IMR-90 (cell line): ENCODE measurements around the gene ITIH5. TPM values are rescaled to one million over a fixed set of nuclear protein-coding genes. Genes with fewer than 3 reads are reported as not detected.

Experiments
- ATAC-seq: fragments of 200-7000 bp; cut with Tn5 transposase; 2 replicates; pipeline ENCODE4 v1.9.1; 2020; ENCODE audit warnings: low read depth, mild to moderate bottlenecking, moderate library complexity
- BruUV-seq: library from RNA; stranded (reverse); fragments of 400-500 nt; replicated peaks from 2 replicates; lab custom pipeline; 2021; lab: Mats Ljungman, UMichigan
- CTCF ChIA-PET: fragments of 300-600 bp; formaldehyde crosslinking; extraction: SDS; loops from one replicate; lab custom pipeline; 2021; ENCODE audit warnings: antibody characterized with exemption; lab: Yijun Ruan, JAX
- POLR2A ChIA-PET: fragments of 300-600 bp; sonication (Branson Sonifier 250); formaldehyde crosslinking; loops from one replicate; lab custom pipeline; 2022; ENCODE audit warnings: antibody characterized with exemption; ENCODE audit not compliant: unreplicated experiment; lab: Charles Lee
- DNase-seq: peaks from one replicate; pipeline ENCODE4 v3.0.0; 2013
- H2AFZ ChIP-seq: replicated peaks from 2 replicates; pipeline ENCODE3; 2013; ENCODE audit warnings: low read length, mild to moderate bottlenecking; ENCODE audit not compliant: poor library complexity
- H2AK5ac ChIP-seq: 2 replicates; pipeline ENCODE4 v1.6.1; 2013; ENCODE audit warnings: low read depth, low read length, inconsistent platforms
- H2AK9ac ChIP-seq: replicated peaks from 2 replicates; pipeline ENCODE3; 2013; ENCODE audit warnings: mild to moderate bottlenecking, low read depth, low read length, moderate library complexity; ENCODE audit not compliant: poor library complexity
- H2BK120ac ChIP-seq: 2 replicates; pipeline ENCODE4 v1.6.1; 2013; ENCODE audit warnings: low read depth, low read length, inconsistent platforms
- H2BK15ac ChIP-seq: 3 replicates; pipeline ENCODE4 v1.6.1; 2013; ENCODE audit warnings: low read depth, low read length, inconsistent platforms
- H2BK20ac ChIP-seq: 2 replicates; pipeline ENCODE4 v1.6.1; 2013; ENCODE audit warnings: low read depth, mild to moderate bottlenecking, inconsistent platforms, low read length, moderate library complexity
- H2BK5ac ChIP-seq: 2 replicates; pipeline ENCODE4 v1.6.1; 2013; ENCODE audit warnings: mild to moderate bottlenecking, low read depth, low read length, inconsistent platforms; ENCODE audit not compliant: poor library complexity, severe bottlenecking
- H3K14ac ChIP-seq: replicated peaks from 2 replicates; pipeline ENCODE4 v1.6.1; 2013; ENCODE audit warnings: low read depth, low read length, inconsistent platforms
- H3K18ac ChIP-seq: 2 replicates; pipeline ENCODE4 v1.6.1; 2013; ENCODE audit warnings: low read depth, low read length, control low read depth
- H3K23ac ChIP-seq: 2 replicates; pipeline ENCODE4 v1.6.1; 2013; ENCODE audit warnings: low read depth, low read length, inconsistent platforms
- H3K27ac ChIP-seq: 2 replicates; pipeline ENCODE4 v1.5.1; 2013; ENCODE audit warnings: mild to moderate bottlenecking, control low read depth, low read length; ENCODE audit not compliant: insufficient read depth
- H3K27me3 ChIP-seq: 2 replicates; pipeline ENCODE4 v1.6.1; 2013; ENCODE audit warnings: low read length; ENCODE audit not compliant: control insufficient read depth, insufficient read depth
- H3K36me3 ChIP-seq: 2 replicates; pipeline ENCODE4 v1.6.1; 2013; ENCODE audit warnings: low read length, mixed read lengths; ENCODE audit not compliant: control insufficient read depth, insufficient read depth
- H3K4ac ChIP-seq: 2 replicates; pipeline ENCODE4 v1.6.1; 2013; ENCODE audit warnings: low read depth, low read length, inconsistent platforms
- H3K4me1 ChIP-seq: 2 replicates; pipeline ENCODE4 v1.6.1; 2013; ENCODE audit warnings: low read length, mixed read lengths; ENCODE audit not compliant: control insufficient read depth, insufficient read depth
- H3K4me2 ChIP-seq: 2 replicates; pipeline ENCODE4 v1.6.1; 2013; ENCODE audit warnings: low read depth, mild to moderate bottlenecking, control low read depth, low read length, moderate library complexity
- H3K4me3 ChIP-seq: 2 replicates; pipeline ENCODE4 v1.5.1; 2013; ENCODE audit warnings: low read depth, mild to moderate bottlenecking, control low read depth, low read length, moderate library complexity; ENCODE audit not compliant: insufficient read depth
- H3K56ac ChIP-seq: 2 replicates; pipeline ENCODE4 v1.6.1; 2013; ENCODE audit warnings: low read length, inconsistent platforms; ENCODE audit not compliant: insufficient read depth; ENCODE audit errors: extremely low read depth
- H3K79me1 ChIP-seq, 2 experiments: 2 replicates each; pipeline ENCODE4 v1.6.1; 2013; ENCODE audit warnings: low read length in 2 of 2, inconsistent platforms in 1 of 2, low read depth in 1 of 2
- H3K9ac ChIP-seq: 2 replicates; pipeline ENCODE4 v1.6.1; 2013; ENCODE audit warnings: low read depth, low read length, control low read depth
- H3K9me1 ChIP-seq: 2 replicates; pipeline ENCODE4 v1.6.1; 2013; ENCODE audit warnings: low read length, inconsistent platforms; ENCODE audit not compliant: insufficient read depth
- H3K9me3 ChIP-seq: 2 replicates; pipeline ENCODE4 v1.6.1; 2013; ENCODE audit warnings: low read length; ENCODE audit not compliant: control insufficient read depth, insufficient read depth
- H4K20me1 ChIP-seq: 2 replicates; pipeline ENCODE4 v1.6.1; 2013; ENCODE audit warnings: low read length, inconsistent platforms; ENCODE audit not compliant: insufficient read depth
- H4K5ac ChIP-seq: 2 replicates; pipeline ENCODE4 v1.6.1; 2013; ENCODE audit warnings: mild to moderate bottlenecking, low read depth, low read length, control low read depth
- H4K8ac ChIP-seq, 2 experiments: 2 replicates each; pipeline ENCODE4 v1.6.1; 2013; ENCODE audit warnings: low read depth in 2 of 2, low read length in 2 of 2, control low read depth in 1 of 2, inconsistent platforms in 1 of 2
- H4K91ac ChIP-seq: 2 replicates; pipeline ENCODE4 v1.6.1; 2013; ENCODE audit warnings: low read depth, low read length, inconsistent platforms; ENCODE audit not compliant: insufficient read depth
- BHLHE40 ChIP-seq: fragments of 150-350 bp; IDR thresholded peaks from 2 replicates; pipeline ENCODE4 v1.6.1; 2016; ENCODE audit warnings: mild to moderate bottlenecking, low read depth, low read length
- CEBPB ChIP-seq: IDR thresholded peaks from 2 replicates; pipeline ENCODE4 v1.6.1; 2012; ENCODE audit warnings: low read depth, low read length, improper control_type of control experiment
- FOS ChIP-seq: fragments of 150-350 bp; IDR thresholded peaks from 2 replicates; pipeline ENCODE4 v1.6.1; 2016; ENCODE audit warnings: low read depth, low read length
- MAFK ChIP-seq: IDR thresholded peaks from 2 replicates; pipeline ENCODE4 v1.6.1; 2012; ENCODE audit warnings: low read depth, low read length, improper control_type of control experiment
- MAZ ChIP-seq: IDR thresholded peaks from 2 replicates; pipeline ENCODE4 v1.6.1; 2012; ENCODE audit warnings: low read depth, mild to moderate bottlenecking, low read length, improper control_type of control experiment, moderate library complexity, borderline replicate concordance
- MXI1 ChIP-seq: IDR thresholded peaks from 2 replicates; pipeline ENCODE4 v1.6.1; 2012; ENCODE audit warnings: low read depth, mild to moderate bottlenecking, low read length, moderate library complexity, borderline replicate concordance
- NFE2L2 ChIP-seq: fragments of 150-350 bp; IDR thresholded peaks from 2 replicates; pipeline ENCODE4 v1.6.1; 2016; ENCODE audit warnings: low read depth, mild to moderate bottlenecking, low read length
- POLR2A ChIP-seq: IDR thresholded peaks from 2 replicates; pipeline ENCODE4 v1.6.1; 2012; ENCODE audit warnings: mild to moderate bottlenecking, low read depth, low read length
- RAD21 ChIP-seq: IDR thresholded peaks from 2 replicates; pipeline ENCODE4 v1.6.1; 2012; ENCODE audit warnings: low read length, improper control_type of control experiment
- RCOR1 ChIP-seq: IDR thresholded peaks from 2 replicates; pipeline ENCODE4 v1.6.1; 2012; ENCODE audit warnings: mild to moderate bottlenecking, low read length, improper control_type of control experiment; ENCODE audit not compliant: insufficient replicate concordance
- RFX5 ChIP-seq: IDR thresholded peaks from 2 replicates; pipeline ENCODE4 v1.8.0; 2012; ENCODE audit warnings: low read depth, mild to moderate bottlenecking, low read length, moderate library complexity
- SMC3 ChIP-seq: fragments of 150-350 bp; IDR thresholded peaks from 2 replicates; pipeline ENCODE4 v1.6.1; 2016; ENCODE audit warnings: low read depth, mild to moderate bottlenecking, antibody characterized with exemption, low read length, moderate library complexity
- WGBS, 2 experiments: methylation state at CpG; one replicate each; pipeline versions ENCODE4 v1.1.5 to v1.1.7; 2013; ENCODE audit warnings: missing lambda C conversion rate in 2 of 2; ENCODE audit not compliant: insufficient read length in 1 of 2; ENCODE audit errors: extremely low coverage in 2 of 2; 5-methylcytosine and 5-hydroxymethylcytosine counted together
- dilution Hi-C: fragments of 300-500 bp; cut with HindIII; formaldehyde crosslinking; loops from one replicate; pipeline ENCODE4 v1.14.3; 2018; ENCODE audit warnings: low sequenced_read_pairs; ENCODE audit not compliant: unreplicated experiment
- in situ Hi-C: fragments of 300-500 bp; cut with MboI; formaldehyde crosslinking; loops from 3 replicates; pipeline ENCODE4 v1.14.3; 2019; ENCODE audit warnings: low sequenced_read_pairs, inconsistent platforms, mixed read lengths
- intact Hi-C: fragments of 100-400 bp; cut with micrococcal nuclease; formaldehyde crosslinking; loops from 2 replicates; pipeline ENCODE4 v1.10.0; 2022
- polyA plus RNA-seq, 3 experiments: library from polyadenylated mRNA; depleted of rRNA; stranded (reverse); fragments of >200 nt; gene quantifications; 2 replicates each; pipeline ENCODE4 v1.2.3, GENCODE V29; 2012; ENCODE audit warnings: low replicate concordance in 1 of 3
- total RNA-seq: library from RNA; depleted of rRNA; stranded (reverse); fragments of >200 nt; gene quantifications from 2 replicates; pipeline ENCODE4 v1.2.3, GENCODE V29; 2012
- TF ChIP-seq, protein P1 (sequence below): fragments of 150-350 bp; IDR thresholded peaks from 2 replicates; pipeline ENCODE4 v1.6.1; 2017; ENCODE audit warnings: mild to moderate bottlenecking, antibody characterized with exemption, low read length, low read depth
- TF ChIP-seq, protein P2 (sequence below): conservative IDR thresholded peaks from 2 replicates; pipeline ENCODE4 v1.5.1; 2012; ENCODE audit warnings: mild to moderate bottlenecking, low read depth, low read length, improper control_type of control experiment

The ITIH5 gene
- total and polyA plus RNA-seq, 2 of the 4 experiments (the other 2 are of a cell fraction) = under 0.01 to 0.07 TPM

DNA sequence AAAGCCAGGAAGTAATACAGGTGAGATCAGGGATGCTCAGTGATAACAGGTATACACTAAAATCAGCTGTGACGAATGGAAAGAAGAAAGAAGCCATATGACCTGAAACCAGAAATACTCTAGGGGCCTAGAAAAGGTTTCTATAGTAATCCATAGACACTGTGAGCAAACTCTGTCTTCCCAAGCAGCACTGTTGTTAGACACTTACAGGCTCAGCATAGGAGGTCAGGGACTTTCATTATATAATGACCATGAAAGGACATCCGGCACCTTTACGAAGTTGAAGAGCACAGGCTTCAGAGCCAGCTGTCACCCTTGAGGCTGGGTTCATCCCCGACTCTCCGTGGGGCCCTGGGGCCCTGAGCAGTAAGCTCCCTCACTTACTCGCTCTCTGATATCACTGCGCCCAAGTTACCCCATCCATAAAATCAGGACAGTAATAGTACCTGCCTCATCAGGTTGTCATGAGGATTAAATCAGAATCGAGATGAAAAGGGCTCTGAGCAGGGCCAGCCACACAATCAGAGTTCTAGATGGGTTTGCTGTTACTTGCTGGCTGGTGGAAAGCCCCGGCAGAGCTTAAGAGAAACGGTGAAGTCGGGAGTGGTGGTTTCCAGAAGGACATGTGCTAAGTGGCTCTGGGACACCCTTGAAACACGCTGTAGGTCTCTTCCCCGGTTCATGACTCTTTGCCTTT, 79.5 kb downstream of the ITIH5 start:
- Histone ChIP-seq H2AK5ac (no peak overlapping the region), H3K27me3 (peaks cover 4% of the 10 kb centered on the region; the same call in 1 of the 2 replicates), H3K4me3 (no peak overlapping the region), H2AK9ac (no peak overlapping the region), H3K23ac (no peak overlapping the region), H2BK5ac (no peak overlapping the region), H3K79me1 (no peaks in the 10 kb centered on the region), H4K91ac (no peak overlapping the region), H2BK120ac (no peak overlapping the region), H3K9me3 (no peaks in the 10 kb centered on the region), H3K18ac (no peak overlapping the region), H4K8ac (no peak overlapping the region), H3K27ac (no peak overlapping the region), H3K4ac (no peak overlapping the region), H4K5ac (no peak overlapping the region), H3K9ac (no peak overlapping the region), H2AFZ (no peak overlapping the region), H3K56ac (no peak overlapping the region), H3K36me3 (no peaks in the 10 kb centered on the region), H3K14ac (no peak overlapping the region), H3K4me2 (no peak overlapping the region), H4K20me1 (no peaks in the 10 kb centered on the region), H3K9me1 (no peaks in the 10 kb centered on the region), H2BK20ac (no peak overlapping the region), H3K4me1 (no peaks in the 10 kb centered on the region), H2BK15ac (no peak overlapping the region)
- ATAC-seq (no peak), DNase-seq (no peak)
- BruUV-seq = no TSS peak
- TF ChIP-seq, protein P1, sequence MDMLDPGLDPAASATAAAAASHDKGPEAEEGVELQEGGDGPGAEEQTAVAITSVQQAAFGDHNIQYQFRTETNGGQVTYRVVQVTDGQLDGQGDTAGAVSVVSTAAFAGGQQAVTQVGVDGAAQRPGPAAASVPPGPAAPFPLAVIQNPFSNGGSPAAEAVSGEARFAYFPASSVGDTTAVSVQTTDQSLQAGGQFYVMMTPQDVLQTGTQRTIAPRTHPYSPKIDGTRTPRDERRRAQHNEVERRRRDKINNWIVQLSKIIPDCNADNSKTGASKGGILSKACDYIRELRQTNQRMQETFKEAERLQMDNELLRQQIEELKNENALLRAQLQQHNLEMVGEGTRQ = no peak
- TF ChIP-seq BHLHE40 = no peak
- TF ChIP-seq MAZ = no peak
- no peak for TF ChIP-seq FOS
- no peak for TF ChIP-seq RAD21
- no peak for TF ChIP-seq MXI1
- TF ChIP-seq, protein P2, sequence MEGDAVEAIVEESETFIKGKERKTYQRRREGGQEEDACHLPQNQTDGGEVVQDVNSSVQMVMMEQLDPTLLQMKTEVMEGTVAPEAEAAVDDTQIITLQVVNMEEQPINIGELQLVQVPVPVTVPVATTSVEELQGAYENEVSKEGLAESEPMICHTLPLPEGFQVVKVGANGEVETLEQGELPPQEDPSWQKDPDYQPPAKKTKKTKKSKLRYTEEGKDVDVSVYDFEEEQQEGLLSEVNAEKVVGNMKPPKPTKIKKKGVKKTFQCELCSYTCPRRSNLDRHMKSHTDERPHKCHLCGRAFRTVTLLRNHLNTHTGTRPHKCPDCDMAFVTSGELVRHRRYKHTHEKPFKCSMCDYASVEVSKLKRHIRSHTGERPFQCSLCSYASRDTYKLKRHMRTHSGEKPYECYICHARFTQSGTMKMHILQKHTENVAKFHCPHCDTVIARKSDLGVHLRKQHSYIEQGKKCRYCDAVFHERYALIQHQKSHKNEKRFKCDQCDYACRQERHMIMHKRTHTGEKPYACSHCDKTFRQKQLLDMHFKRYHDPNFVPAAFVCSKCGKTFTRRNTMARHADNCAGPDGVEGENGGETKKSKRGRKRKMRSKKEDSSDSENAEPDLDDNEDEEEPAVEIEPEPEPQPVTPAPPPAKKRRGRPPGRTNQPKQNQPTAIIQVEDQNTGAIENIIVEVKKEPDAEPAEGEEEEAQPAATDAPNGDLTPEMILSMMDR = no peak
- TF ChIP-seq MAFK = no peak
- no peak for TF ChIP-seq POLR2A
- TF ChIP-seq RFX5 = no peak
- TF ChIP-seq NFE2L2 = no peak
- TF ChIP-seq SMC3 = no peak
- TF ChIP-seq CEBPB = no peak
- no peak for TF ChIP-seq RCOR1
- in situ Hi-C loops (no loop called here), dilution Hi-C loops (no loop called here), intact Hi-C loops (no loop called here)
- ChIA-PET CTCF (no interaction called here), POLR2A (interaction anchor here (0.6 kb wide), 1 partner anchor 26 kb away, joined by 3 read pairs; no protein-coding TSS in a partner anchor)
- 0% methylated on average over 1 of the region's 13 CpGs; no CpG with 5 or more reads in 1 of the 2 experiments for WGBS, 2 experiments
